ENCODE results near the gene TRIM4. TPM values are rescaled to one million over a fixed set of nuclear protein-coding genes. Genes with fewer than 3 reads are reported as not detected.
"Not testable (repeated sequence)": the region's sequence is repeated elsewhere in the genome, so short reads cannot be mapped to it uniquely, and the experiment has no call there.

Gene TRIM4
- total RNA-seq, 2 experiments from 2014 or later, result 25.7 to 25.8 TPM

GRCh38 chr7:99868246-99868645 lies 51.1 kb downstream of the TRIM4 start:
- Mint-ChIP-seq H3K36me3 (ENCODE audit: low read depth) (no peaks in the 10 kb centered on the region), H3K4me3 (no peak overlapping the region), H3K27ac (no peak overlapping the region), H3K9me3 (no peaks in the 10 kb centered on the region), H3K27me3 (ENCODE audit: low read depth) (peaks cover 8% of the 10 kb centered on the region), H3K4me1 (ENCODE audit: low read depth) (no peaks in the 10 kb centered on the region)
- CTCF ChIA-PET, result no interaction called here
- DNase-seq, result no peak
- intact Hi-C loops (cut with micrococcal nuclease), result no loop called here

GRCh38 chr7:99867477-99867876 lies 51.9 kb downstream of the TRIM4 start:
- H3K9me3 Mint-ChIP-seq; DNase-seq; CTCF ChIA-PET; intact Hi-C loops (cut with micrococcal nuclease); H3K4me3 Mint-ChIP-seq; H3K27me3 Mint-ChIP-seq (ENCODE audit: low read depth); H3K36me3 Mint-ChIP-seq (ENCODE audit: low read depth); H3K4me1 Mint-ChIP-seq (ENCODE audit: low read depth); H3K27ac Mint-ChIP-seq: not testable (repeated sequence)

- intact Hi-C loops (cut with micrococcal nuclease), result no loop called here
- Mint-ChIP-seq H3K4me3 (no peak overlapping the region), H3K27ac (no peak overlapping the region), H3K36me3 (ENCODE audit: low read depth) (no peaks in the 10 kb centered on the region), H3K9me3 (no peaks in the 10 kb centered on the region), H3K4me1 (ENCODE audit: low read depth) (no peaks in the 10 kb centered on the region), H3K27me3 (ENCODE audit: low read depth) (peaks cover 3% of the 10 kb centered on the region)
- CTCF ChIA-PET, result interaction anchor here (0.6 to 1.2 kb wide), 3 partner anchors 53 to 301 kb away, joined by 3 to 5 read pairs (median 5); no protein-coding TSS in a partner anchor
- no peak for DNase-seq
Measured at GRCh38 chr7:99863847-99864440, 55.4 kb downstream of the TRIM4 start.

GRCh38 chr7:99860281-99861127 lies 58.8 kb downstream of the TRIM4 start:
- Mint-ChIP-seq H3K4me1 (ENCODE audit: low read depth) (no peaks in the 10 kb centered on the region), H3K9me3 (no peaks in the 10 kb centered on the region), H3K27ac (no peak overlapping the region), H3K27me3 (ENCODE audit: low read depth) (peaks cover 3% of the 10 kb centered on the region), H3K4me3 (no peak overlapping the region), H3K36me3 (ENCODE audit: low read depth) (no peaks in the 10 kb centered on the region)
- no peak for DNase-seq
- intact Hi-C loops (cut with micrococcal nuclease), result no loop called here
- CTCF ChIA-PET, result interaction anchor here (0.6 kb wide), 1 partner anchor 417 kb away, joined by 3 read pairs; no protein-coding TSS in a partner anchor

- no peaks in the 10 kb centered on the region for H3K4me1 Mint-ChIP-seq (ENCODE audit: low read depth)
- CTCF ChIA-PET, result no interaction called here
- H3K4me3 Mint-ChIP-seq, result no peak overlapping the region
- no peaks in the 10 kb centered on the region for H3K9me3 Mint-ChIP-seq
- H3K27me3 Mint-ChIP-seq (ENCODE audit: low read depth), result peaks cover 3% of the 10 kb centered on the region
- DNase-seq, result no peak
- intact Hi-C loops (cut with micrococcal nuclease), result no loop called here
- H3K36me3 Mint-ChIP-seq (ENCODE audit: low read depth), result no peaks in the 10 kb centered on the region
- H3K27ac Mint-ChIP-seq, result no peak overlapping the region
Measured at GRCh38 chr7:99855236-99855635, 64.1 kb downstream of the TRIM4 start.

GRCh38 chr7:99848420-99849216 lies 70.7 kb downstream of the TRIM4 start:
- H3K4me3 Mint-ChIP-seq, result no peak overlapping the region
- DNase-seq, result no peak
- intact Hi-C loops (cut with micrococcal nuclease), result no loop called here
- H3K9me3 Mint-ChIP-seq, result no peaks in the 10 kb centered on the region
- H3K36me3 Mint-ChIP-seq (ENCODE audit: low read depth), result no peaks in the 10 kb centered on the region
- peaks cover 5% of the 10 kb centered on the region for H3K27me3 Mint-ChIP-seq (ENCODE audit: low read depth)
- no peaks in the 10 kb centered on the region for H3K4me1 Mint-ChIP-seq (ENCODE audit: low read depth)
- CTCF ChIA-PET, result interaction anchor here (0.9 to 1.2 kb wide), 2 partner anchors 140 to 168 kb away, joined by 3 read pairs; no protein-coding TSS in a partner anchor
- H3K27ac Mint-ChIP-seq, result no peak overlapping the region

GRCh38 chr7:99844328-99844727 lies 75.0 kb downstream of the TRIM4 start:
- H3K4me3 Mint-ChIP-seq, result no peak overlapping the region
- CTCF ChIA-PET, result interaction anchor here (0.6 to 0.9 kb wide), 2 partner anchors 564 to 611 kb away, joined by 3 to 4 read pairs; no protein-coding TSS in a partner anchor
- no peaks in the 10 kb centered on the region for H3K36me3 Mint-ChIP-seq (ENCODE audit: low read depth)
- no peaks in the 10 kb centered on the region for H3K9me3 Mint-ChIP-seq
- intact Hi-C loops (cut with micrococcal nuclease), result no loop called here
- H3K4me1 Mint-ChIP-seq (ENCODE audit: low read depth), result peaks cover 8% of the 10 kb centered on the region
- no peak for DNase-seq
- peaks cover 4% of the 10 kb centered on the region for H3K27me3 Mint-ChIP-seq (ENCODE audit: low read depth)
- no peak overlapping the region for H3K27ac Mint-ChIP-seq

- Mint-ChIP-seq H3K4me1 (ENCODE audit: low read depth) (peaks cover 8% of the 10 kb centered on the region), H3K9me3 (no peaks in the 10 kb centered on the region)
- CTCF ChIA-PET, result interaction anchor here (0.6 to 0.9 kb wide), 2 partner anchors 564 to 612 kb away, joined by 3 to 4 read pairs; no protein-coding TSS in a partner anchor
Measured at GRCh38 chr7:99843808-99844207, 75.5 kb downstream of the TRIM4 start.

GRCh38 chr7:99842926-99843325 lies 76.4 kb downstream of the TRIM4 start:
- Mint-ChIP-seq H3K36me3 (ENCODE audit: low read depth) (no peaks in the 10 kb centered on the region), H3K4me3 (no peak overlapping the region), H3K27me3 (ENCODE audit: low read depth) (no peaks in the 10 kb centered on the region), H3K27ac (no peak overlapping the region), H3K9me3 (no peaks in the 10 kb centered on the region), H3K4me1 (ENCODE audit: low read depth) (peaks cover 13% of the 10 kb centered on the region)
- intact Hi-C loops (cut with micrococcal nuclease), result no loop called here
- CTCF ChIA-PET, result interaction anchor here (0.6 kb wide), 1 partner anchor 716 kb away, joined by 3 read pairs; no protein-coding TSS in a partner anchor
- DNase-seq, result no peak

More at GRCh38 chr7:99843808-99844207, 75.5 kb downstream of the TRIM4 start:
- H3K27me3 Mint-ChIP-seq (ENCODE audit: low read depth), result no peaks in the 10 kb centered on the region
- H3K4me3 Mint-ChIP-seq, result no peak overlapping the region
- H3K36me3 Mint-ChIP-seq (ENCODE audit: low read depth), result no peaks in the 10 kb centered on the region
- H3K27ac Mint-ChIP-seq, result no peak overlapping the region
- DNase-seq, result no peak
- intact Hi-C loops (cut with micrococcal nuclease), result no loop called here

Other genes with a start within 250 kb of the TRIM4 start
- gene CYP3A5, start 239.5 kb downstream of the TRIM4 start, total RNA-seq, result under 1 TPM; 0.86 TPM
- gene CYP3A7, start 184.3 kb downstream of the TRIM4 start, total RNA-seq, result not detected
- not detected for gene CYP3A4, start 135.3 kb downstream of the TRIM4 start, total RNA-seq
- not detected for gene CYP3A43, start 91.5 kb downstream of the TRIM4 start, total RNA-seq
- gene OR2AE1, start 42.5 kb downstream of the TRIM4 start, total RNA-seq, result not detected
- gene GJC3, start 10.1 kb upstream of the TRIM4 start, total RNA-seq, result 1 to 10 TPM in 1 of 2 experiments, under 1 TPM in 1; 0.62 to 1.1 TPM
- not detected for gene AZGP1, start 56.5 kb upstream of the TRIM4 start, total RNA-seq
- 10 to 100 TPM; 64.4 to 67.9 TPM for gene ZKSCAN1, start 96.1 kb upstream of the TRIM4 start, total RNA-seq
- gene ZSCAN21, start 130.2 kb upstream of the TRIM4 start, total RNA-seq, result 1 to 10 TPM; 6.2 to 6.4 TPM
- gene ZNF3, start 162.2 kb upstream of the TRIM4 start, total RNA-seq, result 10 to 100 TPM; 13.1 to 14.0 TPM
- 10 to 100 TPM; 97.1 to 97.8 TPM for gene COPS6, start 169.4 kb upstream of the TRIM4 start, total RNA-seq
- gene MCM7, start 181.9 kb upstream of the TRIM4 start, total RNA-seq, result 100 to 1,000 TPM; 390 to 395 TPM
- 10 to 100 TPM; 12.6 to 12.7 TPM for gene AP4M1, start 182.1 kb upstream of the TRIM4 start, total RNA-seq
- gene TAF6, start 199.8 kb upstream of the TRIM4 start, total RNA-seq, result 10 to 100 TPM; 48.9 to 53.5 TPM
- 1 to 10 TPM; 7.2 to 8.7 TPM for gene CNPY4, start 200.1 kb upstream of the TRIM4 start, total RNA-seq
- 1 to 10 TPM; 2.3 to 2.9 TPM for gene MBLAC1, start 207.4 kb upstream of the TRIM4 start, total RNA-seq
- gene LAMTOR4, start 229.4 kb upstream of the TRIM4 start, total RNA-seq, result 100 to 1,000 TPM; 129 to 135 TPM
- gene TRAPPC14, start 239.2 kb upstream of the TRIM4 start, total RNA-seq, result 10 to 100 TPM; 21.2 to 21.6 TPM
- 1 to 10 TPM; 6.2 to 6.5 TPM for gene GAL3ST4, start 249.1 kb upstream of the TRIM4 start, total RNA-seq